Measurements from ENCODE around the gene MPHOSPH10.

- TF ChIP-seq CTCF (conservative IDR thresholded peaks at IDR 0.05; ENCODE audit: low read depth, low read length), result peak; percentile 69
- TF ChIP-seq POLR2A (IDR thresholded peaks at IDR 0.05; ENCODE audit: low read depth, low read length), result no peak
- TF ChIP-seq MAFK (IDR thresholded peaks at IDR 0.05; ENCODE audit: low read depth, low read length), result no peak
- TF ChIP-seq SMC3 (IDR thresholded peaks at IDR 0.05; ENCODE audit: low read depth, low read length), result peak; percentile 59
- no peak for TF ChIP-seq MXI1 (IDR thresholded peaks at IDR 0.05; ENCODE audit: borderline replicate concordance, low read depth, low read length)
- TF ChIP-seq RAD21 (IDR thresholded peaks at IDR 0.05; ENCODE audit: low read length), result peak; percentile 62
Observed at GRCh38 chr2:71100195-71100964, 30.1 kb upstream of the MPHOSPH10 start.
